DOHH2 (cell line): ENCODE measurements around the gene KIAA0513.

Source experiments
- CTCF ChIP-seq: fragments of 200-600 bp; sonication (generic); IDR thresholded peaks from one replicate; pipeline ENCODE4 v1.5.1; 2014; ENCODE audit warnings: antibody characterized with exemption, mild to moderate bottlenecking, low read depth, low read length; ENCODE audit not compliant: poor library complexity, severe bottlenecking
- EZH2phosphoT487 ChIP-seq: fragments of 200-600 bp; sonication (generic); IDR thresholded peaks from 2 replicates; pipeline ENCODE4 v1.6.1; 2017; ENCODE audit warnings: borderline replicate concordance, mild to moderate bottlenecking, antibody characterized with exemption, low read length, moderate library complexity, mixed read lengths

GRCh38 chr16:85057212-85057889, 29.8 kb downstream of the KIAA0513 start:
- TF ChIP-seq CTCF (peak; percentile 20), EZH2phosphoT487 (no peak)
